Fibroblast of lung (primary cell): ENCODE results near the gene PLEKHA1. TPM values are rescaled to one million over a fixed set of nuclear protein-coding genes. Genes with fewer than 3 reads are reported as not detected.

Experiments used
- DNase-seq, 2 donors: peaks; one replicate each; pipeline versions ENCODE4 v3.0.0 to v3.0.0-alpha.2; 2010; ENCODE audit warnings: low read depth in 2 of 2
- H2AFZ ChIP-seq: 2 replicates; pipeline ENCODE4 v1.5.1; 2012; ENCODE audit warnings: low read length, control low read depth, inconsistent platforms
- H3K27ac ChIP-seq: 2 replicates; pipeline ENCODE4 v1.5.1; 2011; ENCODE audit warnings: low read length, control low read depth; ENCODE audit not compliant: insufficient read depth
- H3K27me3 ChIP-seq: 2 replicates; pipeline ENCODE4 v1.5.1; 2011; ENCODE audit warnings: mild to moderate bottlenecking, low read length; ENCODE audit not compliant: control insufficient read depth, insufficient read depth
- H3K36me3 ChIP-seq: 2 replicates; pipeline ENCODE4 v1.5.1; 2011; ENCODE audit warnings: low read length; ENCODE audit not compliant: control insufficient read depth, insufficient read depth
- H3K4me1 ChIP-seq: 2 replicates; pipeline ENCODE4 v1.5.1; 2011; ENCODE audit warnings: low read length; ENCODE audit not compliant: control insufficient read depth, insufficient read depth; ENCODE audit errors: extremely low read depth
- H3K4me2 ChIP-seq: 2 replicates; pipeline ENCODE4 v1.5.1; 2011; ENCODE audit warnings: low read length, control low read depth; ENCODE audit not compliant: insufficient read depth; ENCODE audit errors: extremely low read depth
- H3K4me3 ChIP-seq, 4 experiments: fragments of 200-600 bp in 1 of 4; sonication (generic) in 1 of 4; replicated peaks in 1 of 4; 2 replicates each; pipeline ENCODE4 v1.5.1; 2011 to 2016; ENCODE audit warnings: low read length in 4 of 4, low read depth in 3 of 4, mild to moderate bottlenecking in 3 of 4, control low read depth in 2 of 4, inconsistent platforms in 1 of 4, mixed read lengths in 1 of 4; ENCODE audit not compliant: insufficient read depth in 1 of 4; ENCODE audit errors: control extremely low read depth in 1 of 4
- H3K79me2 ChIP-seq: 2 replicates; pipeline ENCODE4 v1.5.1; 2012; ENCODE audit warnings: mild to moderate bottlenecking, low read length, inconsistent platforms; ENCODE audit not compliant: control insufficient read depth, insufficient read depth
- H3K9ac ChIP-seq: 2 replicates; pipeline ENCODE4 v1.5.1; 2011; ENCODE audit warnings: mild to moderate bottlenecking, low read length, control low read depth; ENCODE audit not compliant: insufficient read depth
- H3K9me3 ChIP-seq: 2 replicates; pipeline ENCODE4 v1.5.1; 2012; ENCODE audit warnings: low read depth, low read length; ENCODE audit not compliant: control insufficient read depth, insufficient read depth
- H4K20me1 ChIP-seq: 2 replicates; pipeline ENCODE4 v1.5.1; 2011; ENCODE audit warnings: low read length; ENCODE audit not compliant: control insufficient read depth, insufficient read depth; ENCODE audit errors: extremely low read depth
- CTCF ChIP-seq, 2 donors: IDR thresholded peaks in 1 of 2; conservative IDR thresholded peaks in 1 of 2; 1 replicate in 1 of 2; 2 replicates in 1 of 2; pipeline ENCODE4 v1.5.1; 2011 to 2012; ENCODE audit warnings: low read length in 2 of 2, control low read depth in 1 of 2, inconsistent platforms in 1 of 2, low read depth in 1 of 2, mild to moderate bottlenecking in 1 of 2
- EZH2 ChIP-seq: IDR thresholded peaks from 2 replicates; pipeline ENCODE4 v1.5.1; 2012; ENCODE audit warnings: low read length, control low read depth, mild to moderate bottlenecking; ENCODE audit errors: missing control alignments
- polyA plus RNA-seq, 2 donors: library from polyadenylated mRNA; depleted of rRNA in 1 of 2; stranded (reverse) in 1 of 2; unstranded in 1 of 2; fragments of >200 nt; gene quantifications; 2 replicates each; pipeline ENCODE4 v1.2.1, GENCODE V29; 2011 to 2012; ENCODE audit warnings: missing spikeins in 1 of 2
- total RNA-seq: library from RNA; depleted of rRNA; stranded (reverse); fragments of >200 nt; gene quantifications from 2 replicates; pipeline ENCODE4 v1.2.1, GENCODE V29; 2014

PLEKHA1 gene
- total and polyA plus RNA-seq, 2 donors (not counting 1 experiment from before 2014, with no cell fraction given): 14.4 to 37.9 TPM

DNA sequence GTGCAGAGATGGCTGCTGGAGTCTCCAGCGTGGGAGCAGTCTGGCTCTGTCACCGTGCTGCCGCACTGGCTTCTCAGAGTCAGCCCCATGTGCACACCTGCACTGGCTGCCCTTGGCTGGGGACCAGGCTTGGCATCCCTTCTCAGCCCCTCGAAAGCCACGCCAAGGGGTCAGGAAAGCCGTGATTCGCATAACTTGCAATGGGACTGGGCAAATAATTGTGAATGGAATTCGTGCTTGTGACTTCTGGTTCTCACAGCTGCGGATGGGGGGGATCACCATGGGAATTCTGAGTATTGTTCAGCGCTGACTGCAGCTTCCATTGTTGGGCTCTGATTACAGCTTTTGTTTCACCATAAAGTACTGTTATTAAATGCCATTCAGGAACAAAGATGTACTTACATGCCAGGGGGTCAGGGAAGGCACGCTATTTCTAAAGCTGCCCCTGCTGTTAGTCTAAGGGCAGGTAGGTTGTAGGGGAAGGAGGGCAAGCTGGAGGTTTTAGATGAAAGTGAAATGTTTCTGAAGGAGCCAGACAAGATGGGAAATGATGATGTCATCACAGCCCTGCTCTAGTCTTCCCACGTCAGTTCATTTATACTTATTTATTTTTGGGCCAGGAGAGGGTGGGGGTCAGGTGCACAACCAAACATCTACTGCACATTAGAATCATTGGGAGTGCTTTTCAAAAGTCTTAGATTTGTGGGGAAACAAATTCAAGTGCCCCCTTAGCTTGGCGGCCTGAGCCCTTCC lies 5.8 kb upstream of the PLEKHA1 start:
- Histone ChIP-seq H3K4me1 (peaks cover 2% of the 10 kb centered on the region), H3K4me2 (no peak overlapping the region), H2AFZ (no peak overlapping the region), H3K79me2 (no peaks in the 10 kb centered on the region), H3K27ac (no peak overlapping the region), H3K36me3 (no peaks in the 10 kb centered on the region), H3K9me3 (no peaks in the 10 kb centered on the region), H3K27me3 (peaks cover 4% of the 10 kb centered on the region), H3K4me3 (no peak overlapping the region), H3K9ac (no peak overlapping the region), H4K20me1 (no peaks in the 10 kb centered on the region)
- TF ChIP-seq EZH2 (no peak), CTCF (conservative IDR thresholded peaks at IDR 0.05 in 1 of 2, IDR thresholded peaks at IDR 0.05 in 1 of 2; ENCODE audit: low read depth in 1 of 2, low read length in 2 of 2) (no peak)
- peak in 1 of 2 donors; percentile 17 for DNase-seq

GRCh38 chr10:122373108-122373507 lies 1.4 kb upstream of the PLEKHA1 start:
- H3K9me3 ChIP-seq: no peaks in the 10 kb centered on the region
- no peak overlapping the region for H3K4me3 ChIP-seq
- H2AFZ ChIP-seq: no peak overlapping the region
- H3K27me3 ChIP-seq: no peaks in the 10 kb centered on the region
- DNase-seq: no peak
- H4K20me1 ChIP-seq: no peaks in the 10 kb centered on the region
- no peak overlapping the region for H3K9ac ChIP-seq
- no peaks in the 10 kb centered on the region for H3K79me2 ChIP-seq
- H3K27ac ChIP-seq: no peak overlapping the region
- H3K4me1 ChIP-seq: peaks cover 3% of the 10 kb centered on the region
- H3K36me3 ChIP-seq: no peaks in the 10 kb centered on the region
- TF ChIP-seq EZH2 (no peak), CTCF (conservative IDR thresholded peaks at IDR 0.05 in 1 of 2, IDR thresholded peaks at IDR 0.05 in 1 of 2; ENCODE audit: low read depth in 1 of 2, low read length in 2 of 2) (no peak)
- H3K4me2 ChIP-seq: no peak overlapping the region

DNA sequence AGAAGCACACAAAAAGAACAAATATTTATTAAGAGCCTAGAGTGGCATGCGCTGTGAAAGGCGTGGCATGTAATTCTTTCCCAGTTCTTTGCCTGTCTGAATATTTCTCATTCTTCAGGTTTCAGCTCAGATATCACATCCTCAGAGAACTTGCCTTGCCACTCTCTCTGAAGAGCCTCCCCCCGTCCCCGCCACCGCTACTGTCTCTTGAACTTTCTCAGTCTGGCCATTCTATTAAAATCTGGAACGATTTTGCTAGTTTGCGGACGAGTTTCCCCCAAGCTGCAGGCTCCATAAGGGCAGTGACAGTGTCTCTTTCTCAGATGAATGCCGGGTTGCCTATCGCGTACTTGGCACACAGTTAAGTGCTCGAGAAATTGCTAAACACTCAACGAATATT lies 787 bp upstream of the PLEKHA1 start:
- no peaks in the 10 kb centered on the region for H3K36me3 ChIP-seq
- H3K9me3 ChIP-seq: no peaks in the 10 kb centered on the region
- peak in 1 of 2 donors; percentile 43 for DNase-seq
- H4K20me1 ChIP-seq: no peaks in the 10 kb centered on the region
- H3K4me1 ChIP-seq: peaks cover 3% of the 10 kb centered on the region
- H3K27me3 ChIP-seq: no peaks in the 10 kb centered on the region
- H3K4me3 ChIP-seq: peak overlapping the region; percentile 42 to 88 (median 72)
- no peaks in the 10 kb centered on the region for H3K79me2 ChIP-seq
- peak overlapping the region; percentile 85 for H2AFZ ChIP-seq
- no peak overlapping the region for H3K9ac ChIP-seq
- no peak for TF ChIP-seq EZH2
- TF ChIP-seq CTCF (conservative IDR thresholded peaks at IDR 0.05 in 1 of 2, IDR thresholded peaks at IDR 0.05 in 1 of 2; ENCODE audit: low read depth in 1 of 2, low read length in 2 of 2): no peak
- H3K4me2 ChIP-seq: peak overlapping the region; percentile 99
- H3K27ac ChIP-seq: no peak overlapping the region
